OCI-LY3 (cell line): ENCODE data around the gene HPS5.

Experiments used
- CTCF ChIP-seq: fragments of 200-600, 300-600 bp; sonication (generic); IDR thresholded peaks from 2 replicates; pipeline ENCODE4 v1.5.1; 2014; ENCODE audit warnings: antibody characterized with exemption, low read length, low read depth
- EZH2phosphoT487 ChIP-seq: fragments of 200-600 bp; shearing (Covaris generic); IDR thresholded peaks from 2 replicates; pipeline ENCODE4 v1.6.1; 2018; ENCODE audit warnings: antibody characterized with exemption, mixed run types, low read depth

DNA sequence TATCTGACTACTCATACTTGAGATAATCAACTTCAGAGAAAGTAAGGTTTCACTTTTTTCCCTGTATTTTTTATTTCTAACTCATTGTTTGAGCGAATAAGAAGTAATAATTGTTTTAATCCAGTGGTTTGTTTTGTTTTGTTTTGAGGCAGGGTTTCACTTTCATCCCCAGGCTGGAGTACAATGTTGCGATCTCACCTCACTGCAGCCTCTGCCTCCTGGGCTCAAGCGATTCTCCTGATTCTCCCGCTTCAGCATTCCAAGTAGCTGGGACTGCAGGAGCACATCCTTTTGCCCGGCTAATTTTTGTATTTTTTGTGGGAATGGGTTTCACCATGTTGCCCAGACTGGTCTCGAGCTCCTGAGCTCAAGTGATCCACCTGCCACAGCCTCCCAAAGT lies 9.0 kb upstream of the HPS5 start:
- no peak for TF ChIP-seq CTCF
- TF ChIP-seq EZH2phosphoT487 = no peak
